SH-SY5Y (cell line): ENCODE data around the gene EMC7.

ENCODE experiments used
- GATA2 ChIP-seq: IDR thresholded peaks from 2 replicates; pipeline ENCODE4 v1.6.1; 2011; ENCODE audit warnings: mild to moderate bottlenecking, low read depth, low read length
- GATA3 ChIP-seq: IDR thresholded peaks from 2 replicates; pipeline ENCODE4 v1.6.1; 2011; ENCODE audit warnings: low read depth, mild to moderate bottlenecking, low read length, moderate library complexity

GRCh38 chr15:34084086-34084485 is 17.6 kb downstream of the EMC7 start:
- no peak for TF ChIP-seq GATA2
- no peak for TF ChIP-seq GATA3
